Gastroesophageal sphincter (tissue), 4 donors: Measurements from ENCODE around the gene SHANK3. TPM values are rescaled to one million over a fixed set of nuclear protein-coding genes. Genes with fewer than 3 reads are reported as not detected.
"Not testable (repeated sequence)": the region's sequence is repeated elsewhere in the genome, so short reads cannot be mapped to it uniquely, and the experiment has no call there.

Experiments
- ATAC-seq: fragments of 150-250 bp; one replicate; pipeline ENCODE4 v1.9.1; 2016; ENCODE audit warnings: mild to moderate bottlenecking, moderate library complexity
- H3K27ac ChIP-seq, 4 donors: fragments of 200-600 bp; sonication (generic) in 3 of 4; 1 replicate in 3 of 4; 2 replicates in 1 of 4; pipeline ENCODE4 v1.5.1; 2016 to 2019
- H3K27me3 ChIP-seq: fragments of 200-600 bp; sonication (generic); one replicate; pipeline ENCODE4 v1.5.1; 2019
- H3K36me3 ChIP-seq, 2 donors: fragments of 200-600 bp; sonication (generic); one replicate each; pipeline ENCODE4 v1.5.1; 2019; ENCODE audit warnings: control low read depth in 1 of 2
- H3K4me1 ChIP-seq, 3 donors: fragments of 200-600 bp; sonication (generic); 1 replicate in 2 of 3; 2 replicates in 1 of 3; pipeline ENCODE4 v1.5.1; 2016 to 2019; ENCODE audit warnings: control low read depth in 2 of 3
- H3K4me3 ChIP-seq, 2 donors: fragments of 200-600 bp; sonication (generic); one replicate each; pipeline ENCODE4 v1.5.1; 2019; ENCODE audit warnings: mild to moderate bottlenecking in 1 of 2, moderate library complexity in 1 of 2
- H3K9me3 ChIP-seq, 3 donors: fragments of 200-600 bp; sonication (generic); one replicate each; pipeline ENCODE4 v1.5.1; 2017 to 2019; ENCODE audit warnings: control low read depth in 2 of 3
- CTCF ChIP-seq, 4 experiments: fragments of 200-600 bp in 2 of 4; fragments of 450-650 bp in 2 of 4; sonication (generic) in 1 of 4; IDR thresholded peaks; one replicate each; pipeline ENCODE4 v1.5.1; 2017 to 2019; ENCODE audit warnings: antibody characterized with exemption in 4 of 4, mild to moderate bottlenecking in 2 of 4, moderate library complexity in 2 of 4
- EP300 ChIP-seq: sonication (generic); formaldehyde crosslinking; IDR thresholded peaks from one replicate; pipeline ENCODE4 v1.6.1; 2017; ENCODE audit warnings: antibody characterized with exemption, mild to moderate bottlenecking
- POLR2A ChIP-seq, 2 donors: fragments of 450-650 bp; IDR thresholded peaks; one replicate each; pipeline ENCODE4 v1.6.1; 2017; ENCODE audit warnings: antibody characterized with exemption in 2 of 2, mild to moderate bottlenecking in 2 of 2, moderate library complexity in 1 of 2
- POLR2AphosphoS5 ChIP-seq: sonication (generic); formaldehyde crosslinking; IDR thresholded peaks from one replicate; pipeline ENCODE4 v1.6.1; 2017; ENCODE audit warnings: antibody characterized with exemption
- WGBS, 2 donors: methylation state at CpG; one replicate each; pipeline ENCODE4 v1.1.5; 2018; ENCODE audit warnings: low coverage in 1 of 2; 5-methylcytosine and 5-hydroxymethylcytosine counted together
- total RNA-seq, 4 donors: library from RNA; depleted of rRNA; stranded (reverse); fragments of >200 nt; gene quantifications; one replicate each; pipeline ENCODE4 v1.1.0, GENCODE V29; 2016

Gene SHANK3
- total RNA-seq, 4 donors from 2014 or later = 5.9 to 20.5 (median 13.0) TPM

DNA sequence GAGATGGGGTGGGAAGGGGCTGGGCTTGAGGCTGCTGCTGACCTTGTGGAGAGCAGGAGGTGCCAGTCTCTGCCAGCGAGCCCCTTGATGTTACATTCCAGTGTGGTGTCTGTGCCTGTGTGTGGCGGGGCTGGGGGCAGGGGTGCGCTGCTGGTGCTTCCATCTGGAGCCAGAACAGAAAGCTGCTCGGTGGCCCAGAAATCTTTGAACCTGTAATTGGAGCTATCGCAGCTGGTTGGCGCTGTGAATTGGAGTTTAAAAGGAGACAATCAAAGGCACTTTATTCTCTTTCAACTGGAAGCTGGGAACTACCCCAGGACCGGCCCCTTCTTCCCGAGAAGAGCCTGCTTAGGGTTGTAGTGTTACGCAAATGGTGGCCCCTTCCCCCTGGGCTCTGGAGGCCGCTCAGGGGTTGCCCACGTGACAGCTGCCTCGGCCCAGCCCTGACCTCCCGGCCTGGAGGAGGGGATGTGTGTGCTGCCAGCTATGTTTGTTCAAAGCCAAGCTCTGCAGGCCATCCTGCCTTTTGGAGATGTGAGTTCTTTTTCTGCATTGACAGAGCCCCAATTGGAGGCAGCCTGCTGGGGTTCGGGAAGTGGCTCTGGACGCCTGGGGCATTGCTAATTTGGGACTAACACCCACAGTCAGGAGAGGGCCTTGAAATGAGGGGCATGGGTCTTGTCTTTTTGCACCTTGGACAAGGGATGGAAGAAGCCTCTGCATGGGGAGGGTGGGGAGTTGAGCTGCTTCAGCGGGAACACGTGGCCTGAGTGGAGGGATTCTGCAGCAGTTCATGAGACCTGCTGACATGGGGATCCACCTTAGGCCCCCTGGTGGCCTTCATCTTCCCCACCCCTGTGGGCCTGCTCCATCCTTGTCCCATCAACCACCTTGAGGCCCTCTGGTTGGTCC, 30.7 kb upstream of the SHANK3 start:
- H3K4me1 ChIP-seq = peaks cover 0 to 14% (median 5%) of the 10 kb centered on the region in 3 donors
- no peaks in the 10 kb centered on the region for H3K36me3 ChIP-seq
- 0% methylated on average over 4 of the region's 17 CpGs; no CpG with 5 or more reads in 1 of the 2 donors for WGBS, 2 donors
- ATAC-seq = peak; percentile 50
- no peak overlapping the region for H3K4me3 ChIP-seq
- H3K27ac ChIP-seq = peak overlapping the region in 3 of 4 donors; percentile 2 to 59 (median 56)
- peaks cover 58% of the 10 kb centered on the region for H3K27me3 ChIP-seq
- no peaks in the 10 kb centered on the region for H3K9me3 ChIP-seq
- TF ChIP-seq EP300 (no peak), CTCF (IDR thresholded peaks at IDR 0.05) (peak in 1 of 4 experiments; percentile 42)

DNA sequence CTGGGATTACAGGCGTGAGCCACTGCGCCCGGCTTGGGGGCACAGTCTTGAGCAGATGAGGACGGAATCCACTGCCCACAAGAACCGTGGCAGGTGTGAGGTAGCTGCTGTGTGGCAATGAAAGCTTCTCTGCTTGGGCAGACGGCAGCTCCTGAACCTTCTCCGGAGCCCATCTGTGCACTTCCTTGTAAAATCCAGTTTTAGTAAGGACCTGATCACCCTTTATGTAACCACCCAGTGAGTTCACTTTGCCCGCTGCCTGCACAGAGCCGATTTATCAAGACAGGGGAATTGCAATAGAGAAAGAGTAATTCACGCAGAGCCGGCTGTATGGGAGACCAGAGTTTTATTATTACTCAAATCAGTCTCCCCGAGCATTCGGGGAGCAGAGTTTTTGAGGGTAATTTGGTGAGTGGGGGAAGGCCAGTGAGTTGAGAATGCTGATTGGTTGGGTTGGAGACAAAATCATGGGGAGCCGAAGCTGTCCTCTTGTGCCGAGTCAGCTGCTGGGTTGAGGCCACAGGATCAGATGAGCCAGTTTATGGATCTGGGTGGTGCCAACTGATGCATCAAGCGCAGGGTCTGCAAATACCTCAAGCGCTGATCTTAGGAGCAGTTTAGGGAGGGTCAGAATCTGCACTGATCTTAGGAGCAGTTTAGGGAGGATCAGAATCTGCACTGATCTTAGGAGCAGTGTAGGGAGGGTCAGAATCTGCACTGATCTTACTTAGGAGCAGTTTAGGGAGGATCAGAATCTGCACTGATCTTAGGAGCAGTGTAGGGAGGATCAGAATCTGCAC, 29.4 kb upstream of the SHANK3 start:
- Histone ChIP-seq H3K27me3 (peaks cover 62% of the 10 kb centered on the region), H3K4me1 (peaks cover 0 to 14% (median 5%) of the 10 kb centered on the region in 3 donors)
- H3K27ac ChIP-seq, ATAC-seq, H3K36me3 ChIP-seq, H3K4me3 ChIP-seq, H3K9me3 ChIP-seq: not testable (repeated sequence)
- 80 to 91% methylated on average over 1 to 9 of the region's 17 CpGs for WGBS, 2 donors

DNA sequence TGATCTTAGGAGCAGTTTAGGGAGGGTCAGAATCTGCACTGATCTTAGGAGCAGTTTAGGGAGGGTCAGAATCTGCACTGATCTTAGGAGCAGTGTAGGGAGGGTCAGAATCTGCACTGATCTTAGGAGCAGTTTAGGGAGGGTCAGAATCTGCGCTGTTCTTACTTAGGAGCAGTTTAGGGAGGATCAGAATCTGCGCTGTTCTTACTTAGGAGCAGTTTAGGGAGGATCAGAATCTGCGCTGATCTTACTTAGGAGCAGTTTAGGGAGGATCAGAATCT, 28.9 kb upstream of the SHANK3 start:
- peaks cover 62% of the 10 kb centered on the region for H3K27me3 ChIP-seq
- not testable (repeated sequence) for H3K4me3 ChIP-seq, ATAC-seq, H3K27ac ChIP-seq, H3K9me3 ChIP-seq, H3K36me3 ChIP-seq
- WGBS, 2 donors = 73 to 75% methylated on average over 3 of the region's 3 CpGs
- peaks cover 0 to 14% (median 5%) of the 10 kb centered on the region in 3 donors for H3K4me1 ChIP-seq

- Histone ChIP-seq H3K9me3 (no peaks in the 10 kb centered on the region), H3K27ac (no peak overlapping the region), H3K27me3 (peaks cover 42% of the 10 kb centered on the region), H3K36me3 (no peaks in the 10 kb centered on the region), H3K4me3 (no peak overlapping the region), H3K4me1 (peaks cover 0 to 5% (median 0%) of the 10 kb centered on the region in 3 donors)
- no peak for ATAC-seq
- TF ChIP-seq EP300 = no peak
- WGBS, 2 donors = 79 to 93% methylated on average over 7 of the region's 10 CpGs
These were observed 19.4 kb upstream of the SHANK3 start for GRCh38 chr22:50653256-50653655.

- not testable (repeated sequence) for H3K36me3 ChIP-seq, H3K4me3 ChIP-seq, ATAC-seq, H3K27ac ChIP-seq, H3K9me3 ChIP-seq, H3K4me1 ChIP-seq
- peaks cover 56% of the 10 kb centered on the region for H3K27me3 ChIP-seq
- WGBS, 2 donors = 60 to 65% methylated on average over 1 to 2 of the region's 6 CpGs
These were observed 18.0 kb upstream of the SHANK3 start for GRCh38 chr22:50654664-50655063.

GRCh38 chr22:50656122-50657070, 16.2 kb upstream of the SHANK3 start:
- ATAC-seq = peak; percentile 85
- Histone ChIP-seq H3K4me1 (peaks cover 0 to 5% (median 0%) of the 10 kb centered on the region in 3 donors), H3K9me3 (no peaks in the 10 kb centered on the region), H3K27ac (peak overlapping the region in 3 of 4 donors; percentile 49 to 54 (median 53)), H3K4me3 (no peak overlapping the region), H3K36me3 (no peaks in the 10 kb centered on the region), H3K27me3 (peaks cover 68% of the 10 kb centered on the region)
- TF ChIP-seq POLR2A (IDR thresholded peaks at IDR 0.05) = no peak
- no peak for TF ChIP-seq EP300
- TF ChIP-seq POLR2AphosphoS5 = no peak
- TF ChIP-seq CTCF (IDR thresholded peaks at IDR 0.05) = no peak
- 39 to 80% methylated on average over 2 to 13 of the region's 23 CpGs for WGBS, 2 donors
